Smooth muscle cell (in vitro differentiated cells): ENCODE data around the gene TAF1. TPM values are rescaled to one million over a fixed set of nuclear protein-coding genes. Genes with fewer than 3 reads are reported as not detected.
"Not testable (repeated sequence)": the region's sequence is repeated elsewhere in the genome, so short reads cannot be mapped to it uniquely, and the experiment has no call there.

Experiments used
- DNase-seq: peaks from one replicate; lab custom pipeline; 2025; ENCODE audit not compliant: unreplicated experiment; lab: John Stamatoyannopoulos, UW
- H2AFZ ChIP-seq: fragments of 200-600 bp; sonication (generic); 2 replicates; pipeline ENCODE4 v1.6.0; 2016; ENCODE audit warnings: antibody characterized with exemption, low read depth, mild to moderate bottlenecking
- H3F3A ChIP-seq: fragments of 200-600 bp; sonication (generic); 2 replicates; pipeline ENCODE4 v1.6.0; 2017; ENCODE audit warnings: antibody characterized with exemption, low read depth
- H3K27ac ChIP-seq: fragments of 200-600 bp; sonication (generic); 2 replicates; pipeline ENCODE4 v1.5.1; 2016; ENCODE audit warnings: low read depth, mild to moderate bottlenecking
- H3K27me3 ChIP-seq: fragments of 200-600 bp; sonication (generic); 2 replicates; pipeline ENCODE4 v1.6.1; 2016; ENCODE audit warnings: low read depth, mild to moderate bottlenecking
- H3K36me3 ChIP-seq: fragments of 200-600 bp; sonication (generic); 2 replicates; pipeline ENCODE4 v1.5.1; 2016; ENCODE audit warnings: low read depth
- H3K4me1 ChIP-seq: fragments of 200-600 bp; sonication (generic); 2 replicates; pipeline ENCODE4 v1.5.1; 2016; ENCODE audit warnings: low read depth
- H3K4me2 ChIP-seq: fragments of 200-600 bp; sonication (generic); 2 replicates; pipeline ENCODE4 v1.6.0; 2016; ENCODE audit warnings: mild to moderate bottlenecking
- H3K4me3 ChIP-seq: fragments of 200-600 bp; sonication (generic); 2 replicates; pipeline ENCODE4 v1.5.1; 2016; ENCODE audit warnings: mild to moderate bottlenecking
- H3K79me2 ChIP-seq: fragments of 200-600 bp; sonication (generic); 2 replicates; pipeline ENCODE4 v1.6.0; 2016; ENCODE audit warnings: low read depth, mild to moderate bottlenecking
- H3K9ac ChIP-seq: fragments of 200-600 bp; sonication (generic); 2 replicates; pipeline ENCODE4 v1.6.0; 2016; ENCODE audit warnings: low read depth
- H3K9me3 ChIP-seq: fragments of 200-600 bp; sonication (generic); replicated peaks from 2 replicates; pipeline ENCODE4 v1.5.1; 2016; ENCODE audit warnings: low read depth
- H4K20me1 ChIP-seq: fragments of 200-600 bp; sonication (generic); 2 replicates; pipeline ENCODE4 v1.6.0; 2016; ENCODE audit warnings: low read depth
- CTCF ChIP-seq: fragments of 200-600 bp; sonication (generic); IDR thresholded peaks from 2 replicates; pipeline ENCODE4 v1.5.1; 2017; ENCODE audit warnings: borderline replicate concordance, mild to moderate bottlenecking, antibody characterized with exemption; ENCODE audit not compliant: insufficient read depth, poor library complexity, severe bottlenecking
- WGBS: methylation state at CpG from one replicate; pipeline ENCODE4 v1.1.7; 2016; ENCODE audit warnings: low lambda C conversion rate; 5-methylcytosine and 5-hydroxymethylcytosine counted together
- polyA plus RNA-seq: library from polyadenylated mRNA; unstranded; fragments of >200 nt; fragmentation: Nextera tagmentation; extraction: Ambion mirVana; gene quantifications from 2 replicates; pipeline ENCODE4 v1.2.1, GENCODE V29; 2016
- total RNA-seq: library from RNA; depleted of rRNA; stranded (reverse); fragments of >200 nt; gene quantifications from 2 replicates; pipeline ENCODE4 v1.2.3, GENCODE V29; 2014

Gene TAF1
- total and polyA plus RNA-seq, 2 experiments from 2014 or later = 2.7 to 14.0 TPM

GRCh38 chrX:71396576-71396975 is 30.4 kb downstream of the TAF1 start:
- H3K4me1 ChIP-seq = no peaks in the 10 kb centered on the region
- WGBS = 75% methylated on average over 5 of the region's 5 CpGs
- H3K27me3 ChIP-seq = no peaks in the 10 kb centered on the region
- no peak overlapping the region for H3K4me2 ChIP-seq
- H4K20me1 ChIP-seq = no peaks in the 10 kb centered on the region
- no peak for DNase-seq
- no peak overlapping the region for H3K27ac ChIP-seq
- H3K9ac ChIP-seq = no peak overlapping the region
- no peak overlapping the region for H3K4me3 ChIP-seq
- H3K36me3 ChIP-seq = no peaks in the 10 kb centered on the region
- H2AFZ ChIP-seq = no peak overlapping the region
- H3K9me3 ChIP-seq = no peaks in the 10 kb centered on the region
- TF ChIP-seq CTCF = no peak
- no peaks in the 10 kb centered on the region for H3K79me2 ChIP-seq
- H3F3A ChIP-seq = no peaks in the 10 kb centered on the region

GRCh38 chrX:71400710-71401109 is 34.6 kb downstream of the TAF1 start:
- Histone ChIP-seq H3K9me3 (no peaks in the 10 kb centered on the region), H3K4me2 (no peak overlapping the region), H4K20me1 (no peaks in the 10 kb centered on the region), H3K27me3 (no peaks in the 10 kb centered on the region), H3K4me1 (no peaks in the 10 kb centered on the region), H3K79me2 (no peaks in the 10 kb centered on the region), H3F3A (no peaks in the 10 kb centered on the region), H3K36me3 (no peaks in the 10 kb centered on the region), H2AFZ (no peak overlapping the region), H3K27ac (no peak overlapping the region), H3K4me3 (no peak overlapping the region), H3K9ac (no peak overlapping the region)
- WGBS = 77% methylated on average over 1 of the region's 1 CpG
- no peak for DNase-seq
- TF ChIP-seq CTCF = no peak

- not testable (repeated sequence) for H3K27ac ChIP-seq, H3K36me3 ChIP-seq, H3F3A ChIP-seq, H3K9ac ChIP-seq, H4K20me1 ChIP-seq, H3K4me2 ChIP-seq, DNase-seq, H3K4me3 ChIP-seq, H3K9me3 ChIP-seq, H3K4me1 ChIP-seq, H2AFZ ChIP-seq, H3K27me3 ChIP-seq, H3K79me2 ChIP-seq
- 83% methylated on average over 3 of the region's 5 CpGs for WGBS
These were observed 50.1 kb downstream of the TAF1 start for GRCh38 chrX:71416260-71416659.

GRCh38 chrX:71420686-71421085 is 54.5 kb downstream of the TAF1 start:
- no peaks in the 10 kb centered on the region for H3K79me2 ChIP-seq

More at GRCh38 chrX:71420686-71421085, 54.5 kb downstream of the TAF1 start:
- TF ChIP-seq CTCF = no peak
- no peaks in the 10 kb centered on the region for H3K27me3 ChIP-seq
- no peaks in the 10 kb centered on the region for H3K4me1 ChIP-seq
- no peaks in the 10 kb centered on the region for H3K9me3 ChIP-seq
- H3K9ac ChIP-seq = no peak overlapping the region
- H4K20me1 ChIP-seq = no peaks in the 10 kb centered on the region
- no peaks in the 10 kb centered on the region for H3F3A ChIP-seq
- DNase-seq = no peak
- 88% methylated on average over 16 of the region's 20 CpGs for WGBS
- H3K4me2 ChIP-seq = no peak overlapping the region
- H3K27ac ChIP-seq = no peak overlapping the region
- H3K36me3 ChIP-seq = no peaks in the 10 kb centered on the region
- H2AFZ ChIP-seq = no peak overlapping the region
- H3K4me3 ChIP-seq = no peak overlapping the region
